Aorta (tissue), 5 donors: ENCODE data around the gene NBPF14. TPM values are rescaled to one million over a fixed set of nuclear protein-coding genes. Genes with fewer than 3 reads are reported as not detected.
"Not testable (repeated sequence)": the region's sequence is repeated elsewhere in the genome, so short reads cannot be mapped to it uniquely, and the experiment has no call there.

ENCODE experiments used
- ATAC-seq: fragments of 200-7000 bp; cut with Tn5 transposase; one replicate; pipeline ENCODE4 v1.9.1; 2022; ENCODE audit warnings: moderate library complexity; ENCODE audit not compliant: low FRiP score
- DNase-seq, 2 donors: peaks; one replicate each; pipeline ENCODE4 v3.0.0-alpha.2; 2020
- H3K27ac ChIP-seq, 2 donors: one replicate each; pipeline ENCODE4 v1.5.1; 2013; ENCODE audit warnings: low read length in 2 of 2, mild to moderate bottlenecking in 2 of 2, moderate library complexity in 2 of 2, control low read depth in 1 of 2, inconsistent platforms in 1 of 2, low read depth in 1 of 2
- H3K27me3 ChIP-seq, 2 donors: one replicate each; pipeline ENCODE4 v1.6.1; 2013; ENCODE audit warnings: control low read depth in 1 of 2, low read length in 1 of 2, mild to moderate bottlenecking in 1 of 2, moderate library complexity in 1 of 2; ENCODE audit not compliant: insufficient read depth in 2 of 2, control insufficient read depth in 1 of 2
- H3K36me3 ChIP-seq, 2 donors: one replicate each; pipeline ENCODE4 v1.6.1; 2013; ENCODE audit warnings: control low read depth in 1 of 2, low read length in 1 of 2, mild to moderate bottlenecking in 1 of 2; ENCODE audit not compliant: insufficient read depth in 2 of 2, control insufficient read depth in 1 of 2
- H3K4me1 ChIP-seq, 2 donors: one replicate each; pipeline ENCODE4 v1.6.1; 2013; ENCODE audit warnings: low read length in 2 of 2, control low read depth in 1 of 2, mild to moderate bottlenecking in 1 of 2, moderate library complexity in 1 of 2; ENCODE audit not compliant: insufficient read depth in 2 of 2, control insufficient read depth in 1 of 2
- H3K4me3 ChIP-seq, 2 donors: one replicate each; pipeline ENCODE4 v1.5.1; 2013; ENCODE audit warnings: low read length in 2 of 2, control low read depth in 1 of 2, mild to moderate bottlenecking in 1 of 2
- H3K9me3 ChIP-seq: one replicate; pipeline ENCODE4 v1.6.1; 2013; ENCODE audit warnings: mild to moderate bottlenecking, low read length; ENCODE audit not compliant: control insufficient read depth
- WGBS, 2 donors: extraction: QIAGEN DNeasy Blood & Tissue Kit; methylation state at CpG; one replicate each; pipeline ENCODE4 v1.1.7; 2013; 5-methylcytosine and 5-hydroxymethylcytosine counted together
- intact Hi-C, 2 donors: fragments of 100-400 bp; cut with DNase I; formaldehyde crosslinking; loops; one replicate each; pipeline versions ENCODE4 v1.14.2 to v1.15.0; 2022
- polyA plus RNA-seq, 2 donors: library from polyadenylated mRNA; stranded (reverse); fragments of 200-250 nt; gene quantifications; one replicate each; pipeline ENCODE4 v1.2.3, GENCODE V29; 2013
- total RNA-seq, 2 donors: library from RNA; stranded (reverse); fragmentation: NEBNext Ultra II Directional; extraction: Animal tissue kit (Norgen Biotek cat#: 25700); gene quantifications; one replicate each; pipeline ENCODE4 v1.2.1, GENCODE V29; 2021
- donor health status: healthy with polysubstance abuse.
- donor health status: Bipolar disorder and iron deficiency.
- donor health status: DM: no; HTN: no; CAD: no.
- donor health status: DM: no; HTN: no; CAD: no.
- donor health status: DM: yes; HTN: yes; CAD: no.

NBPF14 gene
- total and polyA plus RNA-seq, 4 donors = 21.2 to 76.3 (median 40.9) TPM

DNA sequence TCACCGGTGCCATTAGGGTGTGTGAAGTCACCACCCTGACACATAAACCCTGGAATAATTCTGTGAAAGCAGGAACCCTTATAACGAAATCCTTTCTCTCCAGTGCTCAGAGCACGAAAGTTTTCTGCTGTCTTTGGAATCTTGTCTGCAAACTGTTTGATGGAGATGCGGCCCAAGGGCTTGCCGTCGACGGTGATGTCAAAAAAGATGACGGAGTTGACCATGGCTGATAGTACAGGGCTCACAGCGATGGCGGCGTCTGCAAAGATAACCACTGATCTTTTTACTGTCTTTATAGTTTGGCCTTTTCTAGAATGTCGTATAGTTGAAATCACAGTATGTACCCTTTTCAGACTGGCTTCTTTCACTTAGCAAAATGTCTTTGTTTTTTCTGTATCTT lies 112.8 kb downstream of the NBPF14 start, which contains the start of gene PPIAL4G:
Gene PPIAL4G (minus strand): TSS at position 274 of the 400 bp plus-strand sequence. CDS start 50 bp downstream, at position 224.
- ATAC-seq, H3K27me3 ChIP-seq, H3K36me3 ChIP-seq, H3K4me1 ChIP-seq, H3K4me3 ChIP-seq, DNase-seq, H3K27ac ChIP-seq, H3K9me3 ChIP-seq, intact Hi-C loops: not testable (repeated sequence)
- WGBS, 2 donors = 93% methylated on average over 12 of the region's 12 CpGs

Other genes with a start within 250 kb of the NBPF14 start
- gene PPIAL4G, start 112.7 kb downstream of the NBPF14 start, total RNA-seq = under 1 TPM; 0.09 to 0.13 TPM
- not detected for gene PPIAL4G, start 112.7 kb downstream of the NBPF14 start, polyA plus RNA-seq
- gene NUDT4B, start 152.8 kb upstream of the NBPF14 start, total RNA-seq = 1 to 10 TPM in 1 of 2 donors, under 1 TPM in 1; 0.75 to 1.2 TPM
- 1 to 10 TPM in 1 of 2 donors, not detected in 1; 1.8 TPM for gene NUDT4B, start 152.8 kb upstream of the NBPF14 start, polyA plus RNA-seq
- 100 to 1,000 TPM; 168 to 339 TPM for gene PDE4DIP, start 248.4 kb upstream of the NBPF14 start, total RNA-seq
- 100 to 1,000 TPM in 1 of 2 donors, 10 to 100 TPM in 1; 70.7 to 107 TPM for gene PDE4DIP, start 248.4 kb upstream of the NBPF14 start, polyA plus RNA-seq